Stimulated activated CD4-positive, alpha-beta T cell treated with anti-CD3 and anti-CD28 coated beads, Interleukin-15, amount 100 ng/mL, for 1 hour (primary cell): Measurements from ENCODE around the gene FRMD8.
"Not testable (repeated sequence)": the region's sequence is repeated elsewhere in the genome, so short reads cannot be mapped to it uniquely, and the experiment has no call there.

Experiments used
- DNase-seq, 2 donors: peaks; one replicate each; pipeline ENCODE4 v3.0.0-alpha.2; 2020; ENCODE audit warnings: low read depth in 1 of 2, low spot score in 1 of 2

FRMD8 gene

DNA sequence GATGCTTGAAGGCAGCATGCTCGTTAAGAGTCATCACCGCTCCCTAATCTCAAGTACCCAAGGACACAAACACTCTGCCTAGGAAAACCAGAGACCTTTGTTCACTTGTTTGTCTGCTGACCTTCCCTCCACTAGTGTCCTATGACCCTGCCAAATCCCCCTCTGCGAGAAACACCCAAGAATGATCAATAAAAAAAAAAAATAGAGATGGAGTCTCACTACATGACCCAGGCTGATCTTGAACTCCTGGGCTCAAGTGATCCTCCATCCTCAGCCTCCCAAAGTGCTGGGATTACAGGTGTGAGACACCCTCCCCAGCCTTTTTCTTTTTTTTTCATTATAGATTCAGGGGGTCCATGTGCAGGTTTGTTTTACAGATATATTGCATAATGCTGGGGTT lies 65.8 kb downstream of the FRMD8 start:
- not testable (repeated sequence) for DNase-seq

DNA sequence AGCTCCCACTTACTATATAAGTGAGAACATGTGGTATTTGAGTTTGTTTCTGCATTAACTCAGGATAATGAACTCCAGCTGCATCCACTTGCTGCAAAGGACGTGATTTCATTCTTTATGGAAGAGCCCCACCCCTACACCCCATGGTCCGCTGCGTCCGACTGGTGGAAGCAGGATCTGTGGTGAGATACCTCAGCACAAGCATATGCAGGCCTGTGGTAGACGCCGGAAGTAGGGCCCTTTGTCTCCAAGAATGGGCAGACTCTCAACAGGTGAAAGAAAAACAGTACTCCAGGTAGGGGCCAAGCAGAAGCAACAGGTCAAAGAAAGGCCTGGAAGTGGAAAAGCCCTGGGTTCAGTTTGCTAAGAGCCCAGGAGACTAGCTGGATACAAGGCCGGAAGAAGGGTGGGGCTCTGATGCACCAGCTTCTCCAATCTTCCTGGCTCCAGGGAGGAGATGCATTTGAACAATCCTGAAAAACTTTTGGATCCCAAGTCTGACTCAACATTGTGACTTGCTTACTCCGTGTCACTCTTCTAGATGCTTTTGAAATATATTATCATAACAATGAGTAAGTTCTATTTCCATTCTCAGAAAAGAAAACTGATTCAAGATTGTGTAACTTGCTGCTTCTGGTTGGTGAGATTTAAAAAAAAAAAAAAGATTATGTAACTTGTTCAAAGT lies 66.5 kb downstream of the FRMD8 start:
- DNase-seq, result no peak

DNA sequence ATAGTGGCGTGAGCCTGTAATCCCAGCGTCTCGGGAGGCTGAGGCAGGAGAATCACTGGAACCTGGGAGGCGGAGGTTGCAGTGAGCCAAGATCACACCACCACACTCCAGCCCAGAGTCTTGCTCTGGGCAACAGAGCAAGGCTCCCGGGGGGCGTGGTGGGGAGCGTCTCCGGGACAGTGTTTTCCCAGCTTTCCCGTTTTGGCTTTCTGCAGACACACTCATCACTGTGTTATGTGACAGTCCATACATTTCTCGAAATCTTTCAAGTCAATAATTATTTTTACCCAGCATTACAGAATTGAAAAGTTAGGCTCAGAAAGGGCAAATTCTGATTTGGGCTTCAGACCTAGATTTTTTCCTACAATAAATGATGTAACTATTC lies 67.9 kb downstream of the FRMD8 start:
- DNase-seq, result no peak

DNA sequence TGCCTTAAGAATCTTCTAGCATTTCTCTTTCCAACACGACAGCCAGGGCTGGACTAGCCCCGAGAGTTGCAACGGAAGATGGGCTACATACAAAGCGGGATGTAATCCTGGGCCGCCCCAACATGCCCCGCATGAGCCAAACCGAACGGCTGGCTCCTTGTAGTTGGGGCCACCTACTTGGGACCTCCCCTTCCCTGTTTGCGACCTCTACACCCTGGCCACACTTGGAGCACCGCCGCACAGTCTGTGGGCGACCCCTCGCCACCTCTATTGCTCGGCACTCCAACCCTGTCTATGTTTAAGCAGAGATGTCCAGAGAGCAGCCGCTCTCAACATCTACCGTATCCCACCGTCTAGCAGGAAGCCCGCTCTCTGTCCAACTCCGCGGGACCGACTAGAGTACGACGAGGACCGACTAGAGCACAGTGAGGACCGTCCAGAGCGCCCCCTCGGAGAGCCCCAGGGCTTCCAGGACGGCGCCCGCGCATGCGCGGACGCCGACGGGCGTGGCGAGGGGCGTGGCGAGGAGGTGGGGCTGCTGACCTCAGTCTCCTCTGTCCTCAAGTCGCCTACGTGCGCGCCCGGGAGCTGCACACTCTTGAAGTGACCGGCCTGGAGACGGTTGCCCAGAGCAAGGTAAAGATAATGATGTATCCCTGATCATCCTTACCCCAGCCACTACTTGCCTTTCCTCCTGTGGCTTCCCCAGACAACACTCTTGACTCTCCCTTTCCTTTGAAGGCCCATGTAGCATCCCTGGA lies 68.4 kb downstream of the FRMD8 start:
- DNase-seq, result peak; percentile 64 to 75

DNA sequence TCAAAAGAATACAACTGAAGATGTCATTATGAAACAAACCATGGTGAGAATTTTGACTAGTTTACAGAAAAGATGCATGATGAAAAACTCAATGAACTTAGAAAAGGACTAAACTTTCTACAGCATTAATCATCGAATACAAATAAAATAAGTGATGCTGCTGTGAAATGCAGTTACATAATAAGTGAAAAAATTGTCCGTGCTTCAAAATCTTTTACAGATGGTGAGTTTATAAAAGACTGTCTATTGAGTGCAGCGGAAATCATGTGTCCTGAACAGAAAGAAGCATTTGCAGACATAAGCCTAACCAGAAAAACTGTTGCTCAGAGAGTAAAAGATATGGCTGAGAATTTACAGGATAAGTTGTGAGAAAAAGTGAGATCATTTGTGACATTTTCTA lies 70.0 kb downstream of the FRMD8 start:
- no peak for DNase-seq

DNA sequence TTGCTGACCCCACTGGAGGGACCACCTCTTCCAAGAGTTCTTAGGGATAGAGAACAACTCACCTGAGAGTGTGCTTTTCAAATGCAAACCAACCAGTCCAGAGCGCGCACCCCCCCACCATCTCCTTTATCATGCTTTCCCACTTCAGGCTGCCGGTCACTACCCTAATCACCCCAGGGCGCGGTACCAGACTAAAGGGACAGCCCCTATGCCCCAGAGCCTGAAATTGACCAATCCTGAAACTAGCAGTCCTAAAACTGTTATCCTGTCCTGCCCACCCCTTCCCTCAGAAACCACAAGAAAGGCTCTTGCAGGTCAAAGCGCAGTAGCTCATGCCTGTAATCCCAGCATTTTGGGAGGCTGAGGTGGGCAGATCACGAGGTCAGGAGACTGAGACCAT lies 73.1 kb downstream of the FRMD8 start:
- DNase-seq, result no peak
